K562 (cell line): ENCODE results near the gene PPM1G. TPM values are rescaled to one million over a fixed set of nuclear protein-coding genes. Genes with fewer than 3 reads are reported as not detected.

Source experiments
- BACH1 ChIP-seq: fragments of 200-800 bp; sonication (Bioruptor generic); IDR thresholded peaks from 2 replicates; pipeline ENCODE4 v1.6.1; 2016; ENCODE audit warnings: missing genetic modification characterization, missing compliant biosample characterization
- BCLAF1 ChIP-seq, 2 experiments: fragments of 450-650 bp in 1 of 2; IDR thresholded peaks; 2 replicates each; pipeline ENCODE4 v1.6.1; 2011 to 2017; ENCODE audit warnings: low read depth in 2 of 2, antibody characterized with exemption in 1 of 2, borderline replicate concordance in 1 of 2, low read length in 1 of 2, mild to moderate bottlenecking in 1 of 2, mixed read lengths in 1 of 2; ENCODE audit not compliant: control insufficient read depth in 1 of 2
- CBX3 ChIP-seq, 2 experiments: IDR thresholded peaks; 1 replicate in 1 of 2; 2 replicates in 1 of 2; pipeline ENCODE4 v1.6.1; 2012; ENCODE audit warnings: inconsistent platforms in 2 of 2, low read length in 2 of 2, borderline replicate concordance in 1 of 2, control low read depth in 1 of 2
- CUX1 ChIP-seq: fragments of 200-800 bp; sonication (Bioruptor generic); IDR thresholded peaks from 2 replicates; pipeline ENCODE4 v1.6.1; 2016; ENCODE audit warnings: missing genetic modification characterization, missing compliant biosample characterization
- GATAD2B ChIP-seq: fragments of 450-650 bp; IDR thresholded peaks from 2 replicates; pipeline ENCODE4 v1.6.1; 2017; ENCODE audit warnings: mild to moderate bottlenecking, borderline replicate concordance
- HMG20B ChIP-seq: fragments of 250-450 bp; sonication (Bioruptor Pico); IDR thresholded peaks from 2 replicates; pipeline ENCODE4 v1.5.0; 2021; ENCODE audit warnings: mild to moderate bottlenecking
- JUN ChIP-seq, 2 experiments: sonication (generic) in 1 of 2; formaldehyde crosslinking in 1 of 2; IDR thresholded peaks; 2 replicates each; pipeline versions ENCODE4 v1.6.1 to v1.8.0; 2012 to 2022; ENCODE audit warnings: borderline replicate concordance in 2 of 2, mild to moderate bottlenecking in 2 of 2, improper control_type of control experiment in 1 of 2, low read depth in 1 of 2, low read length in 1 of 2, missing genetic modification reagents in 1 of 2
- MAFG ChIP-seq: fragments of 450-650 bp; conservative IDR thresholded peaks from 2 replicates; pipeline ENCODE4 v1.6.1; 2016; ENCODE audit warnings: missing genetic modification characterization, missing compliant biosample characterization
- NR2C2 ChIP-seq, 2 experiments: fragments of 200-800 bp in 1 of 2; sonication (Bioruptor generic) in 1 of 2; sonication (generic) in 1 of 2; formaldehyde crosslinking in 1 of 2; IDR thresholded peaks; 2 replicates each; pipeline versions ENCODE4 v1.6.1 to v1.8.0; 2016 to 2022; ENCODE audit warnings: mild to moderate bottlenecking in 1 of 2, missing compliant biosample characterization in 1 of 2, missing genetic modification characterization in 1 of 2, missing genetic modification reagents in 1 of 2
- POLR2A ChIP-seq: fragments of 450-650 bp; conservative IDR thresholded peaks from 2 replicates; pipeline ENCODE4 v1.6.1; 2016
- POLR3A ChIP-seq: IDR thresholded peaks from 2 replicates; pipeline ENCODE4 v1.6.1; 2011; ENCODE audit warnings: borderline replicate concordance, mild to moderate bottlenecking, moderate library complexity; ENCODE audit not compliant: insufficient read length, insufficient read depth; ENCODE audit errors: extremely low read depth
- RFX1 ChIP-seq: fragments of 450-650 bp; IDR thresholded peaks from 2 replicates; pipeline ENCODE4 v1.6.1; 2016; ENCODE audit warnings: mild to moderate bottlenecking, moderate library complexity
- RFX7 ChIP-seq: fragments of 250-450 bp; sonication (Bioruptor Pico); IDR thresholded peaks from 2 replicates; pipeline ENCODE4 v1.5.1; 2021; ENCODE audit warnings: mild to moderate bottlenecking
- ZEB2 ChIP-seq: fragments of 450-650 bp; IDR thresholded peaks from 2 replicates; pipeline ENCODE4 v1.6.1; 2016
- ZNF584 ChIP-seq: fragments of 200-800 bp; sonication (Bioruptor generic); IDR thresholded peaks from 2 replicates; pipeline ENCODE4 v1.6.1; 2016; ENCODE audit warnings: low read depth, mild to moderate bottlenecking, missing genetic modification characterization, missing compliant biosample characterization
- polyA plus RNA-seq, 8 experiments: library from polyadenylated mRNA; depleted of rRNA in 4 of 8; stranded (reverse) in 5 of 8; unstranded in 3 of 8; fragments of >200 nt; fragmentation: Nextera tagmentation in 2 of 8; fragmentation: Illumina TruSeq in 1 of 8; extraction: Ambion mirVana in 2 of 8; extraction: Trizol in 1 of 8; gene quantifications; 2 replicates each; pipeline versions ENCODE4 v1.2.1 to v1.2.3, GENCODE V29; 2011 to 2014; ENCODE audit warnings: inconsistent platforms in 1 of 8, missing spikeins in 1 of 8
- total RNA-seq, 7 experiments: library from RNA; depleted of rRNA in 6 of 7; stranded (reverse); fragments of >200 nt in 6 of 7; fragmentation: Illumina TruSeq in 2 of 7; extraction: Trizol in 2 of 7; gene quantifications; 2 replicates each; pipeline versions ENCODE4 v1.2.1 to v1.2.3, GENCODE V29; 2011 to 2021; ENCODE audit warnings: low replicate concordance in 1 of 7
- TF ChIP-seq, protein P1 (sequence below): fragments of 250-450 bp; sonication (Bioruptor Pico); IDR thresholded peaks from 2 replicates; pipeline ENCODE4 v1.4.0; 2020

PPM1G gene
- total and polyA plus RNA-seq, 9 of the 15 experiments (the other 6 are each of a cell fraction or from before 2014, with no cell fraction given) = 61.7 to 230 (median 153) TPM

GRCh38 chr2:27428978-27429541 lies 19.7 kb upstream of the PPM1G start (continued):
- TF ChIP-seq BCLAF1 (IDR thresholded peaks at IDR 0.05; ENCODE audit: borderline replicate concordance in 1 of 2, control insufficient read depth in 1 of 2, low read depth in 2 of 2, low read length in 1 of 2) = no peak
- no peak for TF ChIP-seq GATAD2B
- no peak for TF ChIP-seq CBX3 (IDR thresholded peaks at IDR 0.05; ENCODE audit: borderline replicate concordance in 1 of 2, low read length in 2 of 2)
- no peak for TF ChIP-seq RFX1
- no peak for TF ChIP-seq JUN (IDR thresholded peaks at IDR 0.05; ENCODE audit: borderline replicate concordance, low read depth, low read length)
- TF ChIP-seq JUN (CRISPR knock-in tag; IDR thresholded peaks at IDR 0.05; ENCODE audit: borderline replicate concordance) = no peak
- no peak for TF ChIP-seq ZNF584
- no peak for TF ChIP-seq BACH1 (tag)
- TF ChIP-seq POLR3A = no peak
- TF ChIP-seq ZEB2 = no peak
- no peak for TF ChIP-seq MAFG
- no peak for TF ChIP-seq NR2C2 (CRISPR knock-in tag; IDR thresholded peaks at IDR 0.05)
- TF ChIP-seq NR2C2 (tag; IDR thresholded peaks at IDR 0.05) = no peak; the same call in 1 of the 2 replicates
- TF ChIP-seq, protein P1, sequence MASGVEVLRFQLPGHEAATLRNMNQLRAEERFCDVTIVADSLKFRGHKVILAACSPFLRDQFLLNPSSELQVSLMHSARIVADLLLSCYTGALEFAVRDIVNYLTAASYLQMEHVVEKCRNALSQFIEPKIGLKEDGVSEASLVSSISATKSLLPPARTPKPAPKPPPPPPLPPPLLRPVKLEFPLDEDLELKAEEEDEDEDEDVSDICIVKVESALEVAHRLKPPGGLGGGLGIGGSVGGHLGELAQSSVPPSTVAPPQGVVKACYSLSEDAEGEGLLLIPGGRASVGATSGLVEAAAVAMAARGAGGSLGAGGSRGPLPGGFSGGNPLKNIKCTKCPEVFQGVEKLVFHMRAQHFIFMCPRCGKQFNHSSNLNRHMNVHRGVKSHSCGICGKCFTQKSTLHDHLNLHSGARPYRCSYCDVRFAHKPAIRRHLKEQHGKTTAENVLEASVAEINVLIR (CRISPR knock-in tag) = no peak
- no peak for TF ChIP-seq CUX1 (CRISPR knock-in tag)
- TF ChIP-seq POLR2A = no peak
- no peak for TF ChIP-seq RFX7 (CRISPR knock-in tag)
- no peak for TF ChIP-seq HMG20B (CRISPR knock-in tag)
